ENCODE results near the gene DNAJC7. TPM values are rescaled to one million over a fixed set of nuclear protein-coding genes. Genes with fewer than 3 reads are reported as not detected.

DNAJC7 gene
- total and polyA plus RNA-seq, 12 donors: 44.4 to 148 (median 81.1) TPM

DNA sequence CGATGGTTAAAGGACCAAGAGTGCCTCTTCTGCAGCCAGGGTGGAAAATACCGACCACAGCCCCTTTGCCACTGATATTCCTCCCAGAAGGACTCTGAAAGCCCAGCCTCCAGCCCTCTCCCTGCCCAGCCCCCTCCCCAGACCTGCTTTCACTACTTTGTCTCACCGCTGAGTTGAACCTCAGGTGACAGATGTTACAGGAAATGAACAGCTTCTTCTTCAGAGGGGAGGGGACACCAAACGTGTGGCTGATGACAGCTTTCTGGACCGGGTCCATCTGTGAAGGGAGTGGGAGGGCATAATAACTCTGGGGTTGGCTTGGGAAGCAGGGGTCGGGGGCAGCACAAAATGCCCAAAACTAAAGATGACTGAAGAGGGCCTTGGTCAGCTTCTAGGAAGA, 16.8 kb upstream of the DNAJC7 start:
- Histone ChIP-seq H3K4me1 (replicated peaks in 1 of 2) (no peaks in the 10 kb centered on the region), H3K27me3 (no peaks in the 10 kb centered on the region), H3K27ac (no peak overlapping the region), H3K4me3 (no peak overlapping the region), H3K36me3 (replicated peaks in 1 of 2) (no peaks in the 10 kb centered on the region), H3K9me3 (replicated peaks in 1 of 3) (no peaks in the 10 kb centered on the region)
- DNase-seq: no peak
- TF ChIP-seq, protein P1, sequence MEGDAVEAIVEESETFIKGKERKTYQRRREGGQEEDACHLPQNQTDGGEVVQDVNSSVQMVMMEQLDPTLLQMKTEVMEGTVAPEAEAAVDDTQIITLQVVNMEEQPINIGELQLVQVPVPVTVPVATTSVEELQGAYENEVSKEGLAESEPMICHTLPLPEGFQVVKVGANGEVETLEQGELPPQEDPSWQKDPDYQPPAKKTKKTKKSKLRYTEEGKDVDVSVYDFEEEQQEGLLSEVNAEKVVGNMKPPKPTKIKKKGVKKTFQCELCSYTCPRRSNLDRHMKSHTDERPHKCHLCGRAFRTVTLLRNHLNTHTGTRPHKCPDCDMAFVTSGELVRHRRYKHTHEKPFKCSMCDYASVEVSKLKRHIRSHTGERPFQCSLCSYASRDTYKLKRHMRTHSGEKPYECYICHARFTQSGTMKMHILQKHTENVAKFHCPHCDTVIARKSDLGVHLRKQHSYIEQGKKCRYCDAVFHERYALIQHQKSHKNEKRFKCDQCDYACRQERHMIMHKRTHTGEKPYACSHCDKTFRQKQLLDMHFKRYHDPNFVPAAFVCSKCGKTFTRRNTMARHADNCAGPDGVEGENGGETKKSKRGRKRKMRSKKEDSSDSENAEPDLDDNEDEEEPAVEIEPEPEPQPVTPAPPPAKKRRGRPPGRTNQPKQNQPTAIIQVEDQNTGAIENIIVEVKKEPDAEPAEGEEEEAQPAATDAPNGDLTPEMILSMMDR (IDR thresholded peaks at IDR 0.05): no peak
- no peak for TF ChIP-seq POLR2A (IDR thresholded peaks at IDR 0.05)
- intact Hi-C loops (cut with DNase I): no loop called here
- 42 to 61% (median 54%) methylated on average over 5 to 6 of the region's 6 CpGs for WGBS, 4 donors

DNA sequence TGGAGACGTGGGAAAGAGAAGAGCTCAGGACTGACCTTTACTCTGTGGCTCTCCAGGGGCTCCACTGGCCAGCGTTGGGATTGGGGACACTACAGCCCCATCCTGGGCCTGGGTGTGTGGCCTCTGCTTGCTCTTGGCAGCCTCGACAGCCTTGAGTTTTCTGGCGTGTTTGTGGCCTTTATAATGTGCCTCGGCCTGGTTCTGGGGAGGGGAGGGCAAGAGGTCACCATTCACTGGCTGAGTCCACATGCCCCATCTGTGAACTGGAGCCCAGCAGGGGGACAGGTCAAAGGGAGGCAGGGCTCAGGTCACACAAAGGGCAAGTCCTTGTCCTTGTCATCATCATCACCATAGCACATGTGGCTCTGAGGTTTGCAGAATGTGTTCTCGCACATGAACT, 14.3 kb upstream of the DNAJC7 start:
- intact Hi-C loops (cut with DNase I): no loop called here
- no peak overlapping the region for H3K4me3 ChIP-seq
- no peaks in the 10 kb centered on the region for H3K27me3 ChIP-seq
- H3K36me3 ChIP-seq (replicated peaks in 1 of 2): no peaks in the 10 kb centered on the region
- H3K4me1 ChIP-seq (replicated peaks in 1 of 2): no peaks in the 10 kb centered on the region
- WGBS, 4 donors: 38 to 74% (median 52%) methylated on average over 4 to 6 of the region's 6 CpGs
- DNase-seq: no peak
- H3K27ac ChIP-seq: no peak overlapping the region
- TF ChIP-seq POLR2A (IDR thresholded peaks at IDR 0.05): no peak
- TF ChIP-seq, protein P1 (IDR thresholded peaks at IDR 0.05): no peak
- H3K9me3 ChIP-seq (replicated peaks in 1 of 3): no peaks in the 10 kb centered on the region

GRCh38 chr17:42028791-42029127, 11.5 kb upstream of the DNAJC7 start:
- H3K4me3 ChIP-seq: no peak overlapping the region
- intact Hi-C loops (cut with DNase I): loop anchor here (5.0 kb wide), 2 partner anchors 84 to 89 kb away; partner anchors contain the start of gene DHX58 (in 1 of the 2)
- H3K36me3 ChIP-seq (replicated peaks in 1 of 2): peaks cover 0 to 6% of the 10 kb centered on the region in 2 donors
- no peak overlapping the region for H3K27ac ChIP-seq
- no peaks in the 10 kb centered on the region for H3K27me3 ChIP-seq
- no peak for DNase-seq
- H3K9me3 ChIP-seq (replicated peaks in 1 of 3): no peaks in the 10 kb centered on the region
- WGBS, 4 donors: 68 to 89% (median 77%) methylated on average over 4 to 7 of the region's 7 CpGs
- TF ChIP-seq, protein P1 (IDR thresholded peaks at IDR 0.05): no peak
- TF ChIP-seq POLR2A (IDR thresholded peaks at IDR 0.05): no peak
- peaks cover 3 to 16% of the 10 kb centered on the region in 2 donors for H3K4me1 ChIP-seq (replicated peaks in 1 of 2)

GRCh38 chr17:42027961-42028790, 10.9 kb upstream of the DNAJC7 start:
- Histone ChIP-seq H3K27me3 (no peaks in the 10 kb centered on the region), H3K4me3 (no peak overlapping the region), H3K36me3 (replicated peaks in 1 of 2) (peaks cover 0 to 12% of the 10 kb centered on the region in 2 donors), H3K4me1 (replicated peaks in 1 of 2) (peaks cover 3 to 16% of the 10 kb centered on the region in 2 donors), H3K9me3 (replicated peaks in 1 of 3) (no peaks in the 10 kb centered on the region), H3K27ac (no peak overlapping the region)
- DNase-seq: no peak
- TF ChIP-seq POLR2A (IDR thresholded peaks at IDR 0.05): no peak
- TF ChIP-seq, protein P1 (IDR thresholded peaks at IDR 0.05): no peak
- WGBS, 4 donors: 58 to 67% (median 60%) methylated on average over 9 to 19 of the region's 19 CpGs
- intact Hi-C loops (cut with DNase I): loop anchor here (5.0 kb wide), 2 partner anchors 84 to 89 kb away; partner anchors contain the start of gene DHX58 (in 1 of the 2)

Measured in adrenal gland (tissue), 12 donors.